NCI-H2171 (cell line): ENCODE measurements around the gene TNFAIP8L3.
"Not testable (repeated sequence)": the region's sequence is repeated elsewhere in the genome, so short reads cannot be mapped to it uniquely, and the experiment has no call there.

Experiments used
- DNase-seq: peaks from one replicate; lab custom pipeline; 2025; lab: John Stamatoyannopoulos, UW

Gene TNFAIP8L3

DNA sequence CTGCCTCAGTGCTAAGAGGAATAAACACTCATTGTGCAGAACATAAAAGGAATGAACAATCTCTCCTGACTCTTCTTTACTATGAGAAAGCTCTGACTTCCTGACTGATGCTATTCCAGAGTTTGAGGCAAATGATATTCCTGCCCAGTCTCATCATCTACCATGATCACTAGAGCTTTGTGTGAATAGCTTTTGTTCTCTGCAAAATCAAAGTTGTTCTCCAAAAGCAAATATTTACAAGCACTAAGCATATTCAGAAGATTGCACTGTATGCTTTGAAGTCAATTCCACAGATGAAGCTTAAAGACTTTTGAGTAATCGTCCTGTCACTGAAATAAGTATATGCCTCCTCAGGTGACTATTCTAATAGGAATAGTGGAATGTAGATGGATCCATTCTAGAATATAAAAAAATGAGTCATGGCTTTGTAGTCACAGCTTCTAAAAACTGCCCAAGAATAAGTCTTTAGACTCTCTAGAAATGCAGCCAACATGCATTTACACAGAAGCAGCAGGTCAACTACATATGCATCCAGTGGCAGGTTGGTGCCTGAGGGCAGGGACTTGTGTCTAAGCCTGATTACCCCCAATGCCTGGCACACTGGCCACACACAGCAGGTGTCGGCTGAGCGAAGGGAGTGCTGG, 34.6 kb downstream of the TNFAIP8L3 start:
- no peak for DNase-seq

DNA sequence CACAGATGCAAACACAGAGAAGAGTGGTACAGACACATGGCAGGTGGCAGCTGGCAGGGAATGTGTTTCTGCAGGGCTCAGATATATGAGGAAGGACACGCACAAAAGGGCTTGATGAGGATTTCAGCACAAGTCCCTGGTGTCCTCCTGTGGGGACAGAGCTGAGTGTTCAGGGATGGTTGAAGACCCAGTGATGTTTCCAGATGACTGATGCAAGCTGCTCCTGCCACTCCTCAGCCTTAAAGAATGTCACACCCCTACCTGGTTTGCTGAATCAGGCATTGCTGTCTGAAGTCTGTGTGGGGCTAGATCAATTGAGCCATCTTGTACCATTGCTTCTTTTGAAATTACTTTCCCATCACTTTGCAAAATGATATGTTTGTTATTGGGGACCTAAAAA, 40.2 kb downstream of the TNFAIP8L3 start:
- peak; percentile 51 for DNase-seq

DNA sequence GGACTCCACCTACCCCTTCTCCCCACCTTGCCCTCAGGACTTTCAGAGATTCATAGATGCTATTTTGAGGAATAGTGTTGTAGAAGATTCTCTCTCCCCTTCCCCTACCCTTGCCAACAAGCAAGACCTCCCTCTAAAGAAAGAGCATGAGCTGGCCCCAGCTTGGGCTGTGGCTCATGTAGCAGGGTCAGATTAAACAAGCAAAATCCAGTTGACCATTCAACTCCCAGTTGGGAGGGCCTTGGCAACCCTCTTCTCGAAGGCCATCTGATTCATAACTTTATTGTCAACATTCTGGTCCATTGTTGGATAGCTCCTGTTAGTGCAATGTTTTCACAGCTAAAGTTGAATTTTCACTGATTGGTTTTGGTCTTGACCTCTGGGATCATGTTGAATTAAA, 41.1 kb downstream of the TNFAIP8L3 start:
- DNase-seq = no peak

DNA sequence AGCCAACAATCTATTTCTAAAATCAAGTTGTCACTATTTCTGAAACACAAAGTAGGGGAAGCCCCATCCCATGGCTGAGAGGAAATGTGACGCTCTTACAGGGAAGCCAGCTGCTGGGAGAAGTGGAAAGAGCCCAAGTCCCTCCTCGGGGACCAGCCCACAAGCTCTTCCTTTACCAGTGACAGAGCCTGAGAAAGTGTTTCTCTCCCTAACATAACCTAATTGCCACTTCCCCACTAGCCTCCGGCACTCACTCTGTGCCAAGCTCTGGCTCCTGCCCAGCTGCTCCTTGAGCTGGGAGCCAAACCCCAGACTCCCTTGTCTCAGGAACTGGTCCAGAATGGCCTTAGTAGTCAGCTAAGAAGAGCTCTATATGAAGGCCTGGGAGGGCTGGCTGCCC, 42.9 kb downstream of the TNFAIP8L3 start:
- DNase-seq = peak; percentile 31

DNA sequence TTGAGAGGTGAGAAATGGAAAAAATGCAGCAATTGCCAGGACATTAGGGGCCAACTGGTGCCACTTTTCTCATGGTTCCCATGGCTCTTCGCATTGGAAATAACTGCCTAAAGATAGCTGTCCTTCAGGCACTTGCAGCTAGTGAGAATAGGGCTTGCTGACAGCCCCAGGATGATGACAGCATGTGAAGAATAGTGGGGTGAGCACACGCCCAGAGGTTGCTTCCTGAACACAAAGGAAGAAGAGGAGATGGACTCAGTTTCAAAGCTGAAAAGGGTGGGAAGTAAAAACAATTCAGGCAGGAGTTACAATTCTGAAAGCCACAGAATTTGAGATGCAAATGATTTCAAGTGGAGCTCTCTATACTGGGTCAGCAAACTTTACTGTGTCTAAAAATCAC, 45.6 kb downstream of the TNFAIP8L3 start:
- no peak for DNase-seq

DNA sequence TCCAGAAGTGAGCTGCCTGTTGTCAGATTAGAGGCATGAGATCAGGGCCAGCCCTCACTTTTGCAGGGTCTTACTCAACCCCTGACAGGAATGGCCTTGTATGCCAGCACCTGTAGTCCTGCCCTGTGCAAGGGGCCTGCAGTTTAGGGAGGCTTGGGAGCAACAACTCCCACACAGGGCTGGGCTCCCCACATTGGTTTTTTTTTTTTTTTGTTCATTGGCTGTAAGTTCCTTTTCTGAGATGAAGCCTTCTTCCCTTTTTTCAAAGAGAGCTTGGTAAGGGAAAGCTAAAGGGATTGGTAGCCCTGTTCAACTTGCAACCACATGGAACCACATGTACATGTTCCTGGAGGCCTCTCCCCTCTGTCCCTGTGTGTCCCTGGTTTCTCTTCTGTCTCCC, 46.4 kb downstream of the TNFAIP8L3 start:
- DNase-seq = no peak

DNA sequence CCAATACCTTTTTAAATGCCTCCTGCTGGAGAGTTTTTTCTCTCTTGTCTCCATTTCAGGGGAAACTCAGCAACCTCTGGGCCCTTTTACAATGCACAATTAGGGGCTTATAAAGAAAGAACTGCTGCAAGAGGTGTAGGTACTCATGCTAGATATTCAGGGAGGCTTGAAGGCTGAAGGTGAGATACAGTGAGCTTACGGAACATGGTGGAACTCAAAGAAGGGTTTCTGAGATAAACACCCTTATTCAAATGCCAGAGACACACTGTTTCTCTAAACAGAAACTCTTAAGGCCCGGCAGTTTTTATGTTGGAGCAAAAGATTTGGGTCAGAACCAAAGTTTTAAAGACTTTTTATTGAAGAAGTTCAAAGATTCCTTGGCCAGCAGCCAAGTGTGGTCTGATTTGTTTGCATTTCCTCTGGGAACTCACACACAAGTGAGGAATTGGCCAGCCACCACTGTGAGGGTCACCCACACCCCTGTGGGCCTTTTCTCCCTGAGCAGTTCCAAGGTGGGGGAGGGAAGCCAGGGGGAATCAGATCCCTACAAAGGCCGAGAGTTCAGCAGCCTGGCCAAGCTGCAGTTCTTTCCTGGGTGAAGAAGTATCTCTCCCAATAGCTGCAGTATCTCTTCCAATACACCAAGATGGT, 47.8 kb downstream of the TNFAIP8L3 start:
- no peak for DNase-seq

DNA sequence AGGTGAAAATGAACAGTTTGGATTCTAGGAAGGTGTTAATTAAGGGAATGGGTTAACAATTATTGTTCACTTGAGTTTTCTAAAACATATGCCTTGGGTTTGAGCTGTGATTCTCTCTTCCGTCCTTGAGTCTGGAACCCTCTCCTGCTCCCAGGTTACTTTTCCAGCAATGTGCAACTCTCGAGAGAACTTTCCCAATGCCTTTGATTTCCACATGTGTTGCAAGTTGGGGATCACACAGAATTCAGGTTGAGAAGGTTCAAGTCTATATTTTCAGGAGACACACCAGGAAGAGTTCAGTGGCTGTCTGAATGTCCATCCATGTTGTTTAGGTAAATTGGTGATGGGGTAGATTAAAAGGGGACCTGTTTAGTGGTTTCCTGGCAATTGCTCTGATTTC, 48.7 kb downstream of the TNFAIP8L3 start:
- DNase-seq = no peak

DNA sequence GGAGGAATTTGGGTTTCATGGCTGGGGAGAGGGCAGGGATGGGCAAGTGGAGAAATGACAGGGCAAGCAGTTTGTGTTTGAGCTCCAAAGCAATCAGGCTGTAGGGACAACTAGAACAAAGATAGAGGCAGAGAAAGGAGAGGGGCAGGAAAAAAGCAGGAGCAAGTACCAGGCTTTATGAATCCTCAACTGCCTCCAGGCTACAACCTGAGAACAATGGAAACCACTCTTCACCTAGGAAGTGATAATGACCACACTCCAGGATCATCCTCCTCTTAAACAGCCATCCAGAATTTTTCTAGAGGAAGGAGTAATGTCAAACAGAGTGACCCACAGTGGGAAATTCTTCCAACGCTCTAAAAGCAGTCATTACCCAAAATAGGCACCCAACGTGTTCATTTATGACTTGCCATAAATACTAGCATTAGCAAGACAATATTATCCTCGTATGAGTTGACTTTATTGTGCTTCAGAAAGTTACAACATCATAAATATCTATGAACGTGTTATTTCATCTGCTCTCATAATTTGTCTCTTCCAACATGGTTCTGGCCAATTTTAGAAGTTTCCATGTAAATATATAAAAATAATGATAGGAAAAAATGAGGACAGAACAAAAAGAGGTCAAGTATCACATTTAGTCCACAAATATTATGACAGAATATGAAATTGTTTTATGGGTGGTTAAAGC, 50.5 kb downstream of the TNFAIP8L3 start:
- DNase-seq = no peak

DNA sequence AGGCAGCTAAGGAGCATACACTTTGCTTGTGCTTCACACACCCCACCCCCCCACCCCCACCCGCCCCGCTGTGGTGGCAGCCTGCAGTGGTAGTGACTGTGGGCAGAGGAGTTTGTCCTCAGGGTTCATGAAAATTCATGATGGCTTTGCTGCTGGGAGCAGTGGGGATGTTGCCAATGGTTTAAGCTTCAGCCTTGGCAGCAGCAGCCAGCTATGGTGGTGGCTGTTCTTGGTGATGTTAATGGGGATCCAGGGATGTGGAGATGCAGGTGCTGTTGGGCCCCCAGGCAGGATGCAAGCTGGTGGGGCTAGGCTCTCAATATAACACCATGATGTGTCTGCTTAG, 55.8 kb downstream of the TNFAIP8L3 start:
- DNase-seq = no peak

DNA sequence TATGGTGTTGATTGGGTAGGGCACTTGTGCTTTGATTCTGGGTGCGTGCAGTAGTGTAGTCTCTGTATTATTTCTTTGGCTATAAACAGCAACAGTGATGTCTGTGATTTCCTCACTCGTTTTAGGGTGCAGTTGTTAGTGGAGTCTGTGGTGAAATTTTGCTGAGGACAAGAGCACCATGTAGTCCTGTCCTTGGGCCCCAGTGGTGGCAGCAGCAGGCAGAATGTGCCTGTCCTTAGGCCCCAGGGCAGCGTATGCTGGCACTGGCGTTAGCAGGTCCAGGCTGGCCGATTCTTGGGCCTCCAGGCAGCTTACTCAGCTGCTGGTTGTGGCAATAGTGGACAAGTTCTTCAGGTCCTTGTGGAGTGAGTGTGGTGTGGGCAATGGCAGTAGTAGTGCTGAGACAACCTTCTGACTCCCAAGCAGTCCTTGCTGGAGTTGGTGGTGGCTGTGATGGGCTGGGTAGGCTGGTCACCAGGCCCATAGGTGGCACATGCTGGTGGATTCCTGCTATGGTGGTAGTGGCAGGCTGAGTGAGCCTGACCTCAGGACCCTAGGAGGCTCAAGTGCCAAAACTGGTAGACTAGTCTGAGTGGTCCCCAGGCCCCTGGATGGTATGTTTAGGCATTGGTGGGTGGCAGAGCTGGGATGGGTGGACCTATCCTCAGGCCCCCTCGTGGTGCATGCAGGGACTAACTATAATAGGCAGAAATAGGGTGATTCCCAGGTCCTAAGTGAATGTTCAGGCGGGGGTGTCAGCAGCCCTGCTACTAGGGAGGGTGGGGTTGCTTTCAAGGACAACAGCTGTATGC, 56.3 kb downstream of the TNFAIP8L3 start:
- DNase-seq = no peak

DNA sequence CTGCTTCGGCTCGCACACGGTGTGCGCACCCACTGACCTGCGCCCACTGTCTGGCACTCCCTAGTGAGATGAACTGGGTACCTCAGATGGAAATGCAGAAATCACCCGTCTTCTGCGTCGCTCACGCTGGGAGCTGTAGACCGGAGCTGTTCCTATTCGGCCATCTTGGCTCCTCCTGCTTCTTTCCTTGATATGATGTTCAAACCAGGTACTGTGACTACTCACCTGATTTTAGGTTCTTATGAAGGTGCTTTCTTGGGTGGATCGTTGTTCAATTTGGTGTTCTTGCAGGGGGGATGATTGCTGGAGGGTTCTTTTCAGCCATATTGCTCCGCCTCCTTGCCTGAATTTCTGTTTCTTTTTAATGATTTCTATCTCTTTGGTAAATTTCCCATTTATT, 57.2 kb downstream of the TNFAIP8L3 start:
- not testable (repeated sequence) for DNase-seq

DNA sequence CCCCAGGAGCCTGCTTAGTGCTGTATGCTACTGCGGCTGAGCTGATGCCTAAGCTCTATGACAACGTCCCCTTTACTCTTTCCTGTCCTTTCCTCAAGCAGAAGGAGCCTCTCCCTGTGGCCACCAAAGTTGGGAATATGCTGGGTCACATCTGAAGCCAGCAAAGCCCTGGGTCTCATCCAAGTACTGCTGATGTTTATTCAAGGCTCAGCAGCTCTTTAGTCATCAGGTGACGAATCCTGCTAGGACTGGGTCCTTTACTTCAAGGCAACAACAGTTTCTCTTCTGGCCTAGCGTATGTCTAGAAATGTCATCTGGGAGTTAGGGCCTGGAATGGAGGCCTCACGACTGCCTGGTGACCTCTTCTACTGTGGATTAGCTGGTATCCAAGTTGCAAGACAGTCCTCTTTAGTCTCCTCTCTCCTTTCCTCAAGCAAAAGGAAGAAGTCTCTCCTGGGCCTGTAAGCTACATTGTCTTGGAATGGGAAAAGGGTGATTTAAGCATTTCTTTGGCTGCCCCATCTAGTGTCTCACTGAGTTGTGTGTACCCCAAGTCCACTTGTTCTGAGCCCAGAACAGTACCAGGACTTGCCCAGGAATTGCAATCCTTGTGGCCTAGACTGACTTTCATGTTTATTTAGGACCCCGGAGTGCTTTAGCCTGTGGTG, 63.9 kb downstream of the TNFAIP8L3 start:
- DNase-seq = no peak

DNA sequence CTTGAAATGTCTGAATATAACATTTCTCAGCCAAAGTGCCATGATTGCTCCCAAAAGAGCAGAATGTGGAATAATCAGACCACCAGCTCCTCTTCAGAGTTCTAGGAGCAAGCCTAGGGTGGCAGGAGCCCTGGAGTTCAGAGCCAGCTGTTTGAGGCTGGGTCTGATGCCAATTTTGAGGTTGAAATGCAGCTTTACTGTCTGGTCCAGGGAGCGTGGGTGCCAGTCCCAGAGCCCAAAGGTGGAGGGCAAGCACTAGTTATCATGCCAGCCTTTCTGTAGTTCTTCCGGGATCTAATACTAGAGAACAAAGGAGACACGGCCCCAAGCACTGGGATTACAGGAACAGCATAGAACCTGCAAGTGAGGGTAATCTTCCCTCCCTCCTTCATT, 69.3 kb downstream of the TNFAIP8L3 start:
- peak; percentile 48 for DNase-seq

DNA sequence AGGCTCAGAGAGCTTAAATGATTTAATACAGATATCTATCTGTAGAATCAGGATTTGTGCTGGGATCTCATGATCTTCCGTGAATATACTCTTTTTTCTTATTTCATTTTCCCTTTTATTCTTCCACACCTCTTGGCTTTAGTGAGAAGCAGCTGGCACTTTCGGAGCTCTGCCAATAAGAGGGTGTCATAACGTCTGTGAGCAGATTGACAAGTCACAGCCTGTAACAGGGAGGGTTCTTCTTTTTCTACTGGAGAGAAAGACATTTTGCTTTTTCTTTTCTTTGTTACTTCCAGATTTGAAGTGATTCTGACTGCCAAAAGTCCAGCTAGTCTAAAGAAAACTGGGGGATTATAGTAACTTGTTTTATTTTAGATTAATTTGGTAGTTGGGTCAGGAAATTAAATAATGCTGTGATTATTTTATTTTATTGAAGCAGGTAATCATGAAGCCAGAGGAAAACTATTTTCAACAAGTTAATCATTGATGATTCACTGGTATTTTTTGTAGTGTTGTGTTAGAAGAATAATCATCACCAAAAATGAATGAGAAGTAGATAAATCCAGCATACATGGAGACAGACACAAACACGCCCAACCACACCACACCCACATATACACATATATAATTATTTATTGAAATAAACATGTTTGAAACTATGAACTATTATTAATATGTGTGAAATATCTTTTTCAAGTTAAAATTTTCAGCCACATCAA, 69.8 kb downstream of the TNFAIP8L3 start:
- peak; percentile 89 for DNase-seq

DNA sequence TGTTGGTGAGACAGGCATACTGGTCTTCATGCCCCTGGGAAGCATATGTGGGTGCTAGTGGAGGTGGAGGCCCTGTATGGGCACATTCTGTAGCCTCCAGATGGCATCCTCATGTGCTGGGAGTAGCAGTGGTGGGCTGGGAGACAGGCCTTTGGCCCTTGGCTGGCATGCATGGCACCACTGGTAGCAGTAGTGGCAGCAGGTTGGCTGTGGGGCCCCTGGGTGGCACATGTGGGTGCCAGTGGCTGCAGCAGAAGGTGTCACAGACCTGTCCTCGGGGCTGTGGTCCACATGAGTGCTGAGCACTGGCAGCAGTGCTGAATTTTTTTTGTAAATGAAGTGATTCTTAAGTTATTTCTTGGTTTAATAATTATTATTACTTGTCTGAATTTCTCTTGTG, 71.2 kb downstream of the TNFAIP8L3 start:
- DNase-seq = peak; percentile 52

DNA sequence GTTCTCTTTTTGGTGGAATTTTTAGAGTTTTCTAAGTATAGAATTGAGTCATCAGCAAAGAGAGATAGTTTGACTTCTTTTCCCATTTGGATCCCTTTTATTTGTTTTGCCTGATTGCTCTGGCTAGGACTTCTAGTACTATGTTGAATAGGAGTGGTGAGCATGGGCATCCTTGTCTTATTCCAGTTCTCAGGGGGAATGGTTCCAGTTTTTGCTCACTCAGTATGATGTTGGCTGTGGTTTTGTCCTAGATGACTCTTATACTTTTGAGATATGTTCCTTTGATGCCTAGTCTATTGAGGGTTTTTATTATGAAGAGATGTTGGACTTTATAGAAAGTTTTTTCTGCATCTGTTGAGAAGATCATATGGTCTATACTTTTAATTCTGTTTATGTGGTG, 72.5 kb downstream of the TNFAIP8L3 start:
- DNase-seq = no peak

DNA sequence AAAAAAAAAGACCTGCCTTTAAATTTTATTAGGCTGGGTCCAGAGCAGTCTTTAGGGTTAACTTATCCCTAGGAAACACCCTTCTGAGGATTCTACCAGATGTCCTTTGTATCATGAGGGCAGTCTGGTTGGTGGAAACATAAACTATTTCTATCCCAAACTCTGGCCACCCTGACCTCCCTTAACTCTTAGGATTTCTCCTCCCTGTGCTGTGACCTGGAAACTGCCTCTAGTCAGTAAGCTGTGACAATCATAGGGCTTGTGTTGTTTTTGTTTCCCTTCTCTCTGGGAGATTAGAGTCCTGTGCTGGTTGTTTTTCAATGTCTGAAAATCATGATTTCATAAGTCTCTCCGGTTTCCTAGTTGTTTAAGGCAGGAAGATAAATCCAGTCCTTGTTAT, 78.1 kb downstream of the TNFAIP8L3 start:
- no peak for DNase-seq

DNA sequence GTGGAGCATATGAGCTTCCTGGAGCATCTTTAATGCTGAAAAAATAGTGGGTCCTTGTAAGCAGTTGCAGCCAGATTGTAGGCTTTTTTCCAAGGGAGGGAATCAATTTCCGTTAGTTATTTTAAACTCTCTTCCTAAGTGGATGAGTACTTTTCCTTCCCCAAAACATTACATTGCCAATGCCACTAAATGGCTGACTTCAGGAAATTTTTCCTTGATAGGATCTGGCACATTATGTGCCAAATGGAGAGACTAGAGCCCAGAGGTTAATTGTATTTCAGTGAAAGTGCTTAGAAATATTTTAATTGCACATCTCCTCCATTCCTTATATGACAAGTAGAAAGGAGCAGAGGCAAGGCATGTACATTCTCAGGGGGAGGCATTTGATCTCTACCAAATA, 83.5 kb downstream of the TNFAIP8L3 start:
- DNase-seq = no peak

DNA sequence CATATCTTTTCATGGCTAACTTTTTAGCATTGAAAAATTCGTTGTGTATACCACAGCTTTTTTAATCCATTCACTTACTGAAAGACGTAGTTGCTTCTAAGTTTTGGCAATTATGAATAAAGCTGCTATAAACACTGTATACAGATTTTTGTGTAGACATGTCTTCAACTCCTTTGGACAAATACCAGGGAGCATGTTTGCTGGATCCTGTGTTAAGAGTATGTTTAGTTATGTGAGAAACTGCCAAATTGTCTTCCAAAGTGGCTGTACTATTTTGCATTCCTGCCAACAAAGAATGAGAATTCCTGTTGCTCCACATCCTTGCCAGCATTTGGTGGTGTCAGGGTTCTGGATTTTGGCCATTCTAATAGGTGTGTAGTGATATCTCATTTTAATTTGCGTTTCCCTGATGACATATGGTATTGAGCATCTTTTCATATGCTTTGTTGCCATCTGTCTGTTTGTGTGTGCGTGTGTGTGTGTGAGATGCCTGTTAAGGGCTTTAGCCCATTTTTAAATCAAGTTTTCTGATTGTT, 87.5 kb downstream of the TNFAIP8L3 start:
- DNase-seq = no peak
